GM18511 (cell line): ENCODE data around the gene TACR2.

Source experiments
- ATAC-seq: cut with Tn5 transposase; IDR thresholded peaks from one replicate; pipeline ENCODE4 v1.9.1; 2021; ENCODE audit warnings: mild to moderate bottlenecking, moderate library complexity; ENCODE audit not compliant: unreplicated experiment

Gene TACR2

GRCh38 chr10:69416695-69417094, at the start of gene TACR2:
Gene TACR2, minus strand, starts transcription at chr10:69416918. Its CDS starts 595 bp downstream, at chr10:69416323.
- no peak for ATAC-seq

- no peak for ATAC-seq
Measured at GRCh38 chr10:69466158-69466490, 49.4 kb upstream of the TACR2 start.

- ATAC-seq: no peak
Measured at GRCh38 chr10:69465457-69466157, 48.9 kb upstream of the TACR2 start.

GRCh38 chr10:69464801-69465401, 48.2 kb upstream of the TACR2 start:
- no peak for ATAC-seq

- no peak for ATAC-seq
Measured at GRCh38 chr10:69464401-69464800, 47.7 kb upstream of the TACR2 start.

- no peak for ATAC-seq
Measured at GRCh38 chr10:69463886-69464285, 47.2 kb upstream of the TACR2 start.

- ATAC-seq: no peak
Measured at GRCh38 chr10:69461243-69462025, 44.7 kb upstream of the TACR2 start.

GRCh38 chr10:69460576-69461242, 44.0 kb upstream of the TACR2 start:
- ATAC-seq: no peak

GRCh38 chr10:69459893-69460575, 43.3 kb upstream of the TACR2 start:
- ATAC-seq: no peak

GRCh38 chr10:69459101-69459790, 42.5 kb upstream of the TACR2 start:
- no peak for ATAC-seq

- no peak for ATAC-seq
Measured at GRCh38 chr10:69458430-69459100, 41.8 kb upstream of the TACR2 start.

- ATAC-seq: no peak
Measured at GRCh38 chr10:69457771-69458237, 41.1 kb upstream of the TACR2 start.

GRCh38 chr10:69456880-69457693, 40.4 kb upstream of the TACR2 start:
- no peak for ATAC-seq

- ATAC-seq: no peak
Measured at GRCh38 chr10:69455006-69455763, 38.5 kb upstream of the TACR2 start.

GRCh38 chr10:69453795-69454194, 37.1 kb upstream of the TACR2 start:
- no peak for ATAC-seq

- ATAC-seq: no peak
Measured at GRCh38 chr10:69452676-69453415, 36.1 kb upstream of the TACR2 start.

GRCh38 chr10:69451784-69452251, 35.1 kb upstream of the TACR2 start:
- ATAC-seq: peak; percentile 21
